Cardiac fibroblast (primary cell): ENCODE measurements around the gene SGSM1.

Source experiments
- DNase-seq, 2 donors: peaks; one replicate each; pipeline versions ENCODE4 v3.0.0 to v3.0.0-alpha.2; 2010; ENCODE audit warnings: low read depth in 2 of 2
- H3K4me3 ChIP-seq, 2 donors: replicated peaks in 1 of 2; 1 replicate in 1 of 2; 2 replicates in 1 of 2; pipeline ENCODE4 v1.5.1; 2011; ENCODE audit warnings: low read depth in 2 of 2, low read length in 2 of 2, mild to moderate bottlenecking in 2 of 2, moderate library complexity in 1 of 2
- TF ChIP-seq, protein P1 (sequence below): IDR thresholded peaks from one replicate; pipeline ENCODE4 v1.5.1; 2011; ENCODE audit warnings: low read depth, mild to moderate bottlenecking, low read length, inconsistent platforms

Gene SGSM1

DNA sequence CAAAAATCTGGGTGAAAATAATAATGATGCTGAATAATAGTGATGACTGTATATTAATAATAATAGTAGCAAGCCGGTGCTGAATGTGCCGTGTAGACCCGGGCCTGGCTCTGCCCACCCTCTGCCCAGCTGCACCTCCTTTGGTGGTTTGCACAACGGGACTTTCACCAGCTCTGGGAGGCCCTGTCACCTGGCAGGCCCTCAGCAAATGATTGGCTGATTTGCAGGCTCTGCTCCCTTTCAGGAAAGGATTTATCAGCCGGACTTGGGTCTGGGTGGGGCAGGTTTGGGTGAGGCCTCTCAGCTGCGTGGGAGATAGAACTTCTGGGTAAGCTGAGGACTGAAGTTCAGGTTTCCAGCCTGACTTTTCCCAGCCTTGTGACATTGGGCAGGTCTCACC is 167.9 kb downstream of the SGSM1 start:
- H3K4me3 ChIP-seq = no peak overlapping the region
- DNase-seq = no peak
- TF ChIP-seq, protein P1, sequence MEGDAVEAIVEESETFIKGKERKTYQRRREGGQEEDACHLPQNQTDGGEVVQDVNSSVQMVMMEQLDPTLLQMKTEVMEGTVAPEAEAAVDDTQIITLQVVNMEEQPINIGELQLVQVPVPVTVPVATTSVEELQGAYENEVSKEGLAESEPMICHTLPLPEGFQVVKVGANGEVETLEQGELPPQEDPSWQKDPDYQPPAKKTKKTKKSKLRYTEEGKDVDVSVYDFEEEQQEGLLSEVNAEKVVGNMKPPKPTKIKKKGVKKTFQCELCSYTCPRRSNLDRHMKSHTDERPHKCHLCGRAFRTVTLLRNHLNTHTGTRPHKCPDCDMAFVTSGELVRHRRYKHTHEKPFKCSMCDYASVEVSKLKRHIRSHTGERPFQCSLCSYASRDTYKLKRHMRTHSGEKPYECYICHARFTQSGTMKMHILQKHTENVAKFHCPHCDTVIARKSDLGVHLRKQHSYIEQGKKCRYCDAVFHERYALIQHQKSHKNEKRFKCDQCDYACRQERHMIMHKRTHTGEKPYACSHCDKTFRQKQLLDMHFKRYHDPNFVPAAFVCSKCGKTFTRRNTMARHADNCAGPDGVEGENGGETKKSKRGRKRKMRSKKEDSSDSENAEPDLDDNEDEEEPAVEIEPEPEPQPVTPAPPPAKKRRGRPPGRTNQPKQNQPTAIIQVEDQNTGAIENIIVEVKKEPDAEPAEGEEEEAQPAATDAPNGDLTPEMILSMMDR = no peak

- no peak for DNase-seq
- TF ChIP-seq, protein P1 = no peak
- no peak overlapping the region for H3K4me3 ChIP-seq
Measured at GRCh38 chr22:24975125-24975640, 169.2 kb downstream of the SGSM1 start.

DNA sequence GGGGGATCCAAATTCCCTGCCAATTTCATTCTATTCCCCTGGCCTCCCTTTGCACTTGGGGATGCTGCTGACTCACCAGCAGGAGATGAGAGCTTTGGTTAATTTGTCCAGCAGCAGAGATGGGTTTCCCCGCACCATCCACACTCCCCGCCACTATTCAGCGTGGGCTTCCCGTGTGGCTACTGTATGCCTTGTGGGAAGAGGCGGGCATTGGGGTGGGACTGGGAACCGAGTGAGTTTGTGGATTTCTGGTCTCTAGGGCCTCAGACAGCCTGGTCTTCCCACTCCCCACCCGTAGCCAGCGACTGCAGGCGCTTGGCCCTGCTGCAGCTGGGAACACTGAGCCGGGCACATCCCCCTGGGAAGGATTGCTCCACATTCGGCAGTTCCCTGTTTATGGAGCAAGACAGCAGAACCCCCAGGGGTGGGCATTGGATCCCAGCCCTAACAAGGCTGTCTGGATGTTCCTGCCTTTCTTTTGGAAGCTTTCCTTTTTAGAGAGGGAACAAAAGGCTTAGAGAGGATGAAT is 169.9 kb downstream of the SGSM1 start:
- no peak overlapping the region for H3K4me3 ChIP-seq
- TF ChIP-seq, protein P1 = no peak
- peak; percentile 39 to 82 for DNase-seq

DNA sequence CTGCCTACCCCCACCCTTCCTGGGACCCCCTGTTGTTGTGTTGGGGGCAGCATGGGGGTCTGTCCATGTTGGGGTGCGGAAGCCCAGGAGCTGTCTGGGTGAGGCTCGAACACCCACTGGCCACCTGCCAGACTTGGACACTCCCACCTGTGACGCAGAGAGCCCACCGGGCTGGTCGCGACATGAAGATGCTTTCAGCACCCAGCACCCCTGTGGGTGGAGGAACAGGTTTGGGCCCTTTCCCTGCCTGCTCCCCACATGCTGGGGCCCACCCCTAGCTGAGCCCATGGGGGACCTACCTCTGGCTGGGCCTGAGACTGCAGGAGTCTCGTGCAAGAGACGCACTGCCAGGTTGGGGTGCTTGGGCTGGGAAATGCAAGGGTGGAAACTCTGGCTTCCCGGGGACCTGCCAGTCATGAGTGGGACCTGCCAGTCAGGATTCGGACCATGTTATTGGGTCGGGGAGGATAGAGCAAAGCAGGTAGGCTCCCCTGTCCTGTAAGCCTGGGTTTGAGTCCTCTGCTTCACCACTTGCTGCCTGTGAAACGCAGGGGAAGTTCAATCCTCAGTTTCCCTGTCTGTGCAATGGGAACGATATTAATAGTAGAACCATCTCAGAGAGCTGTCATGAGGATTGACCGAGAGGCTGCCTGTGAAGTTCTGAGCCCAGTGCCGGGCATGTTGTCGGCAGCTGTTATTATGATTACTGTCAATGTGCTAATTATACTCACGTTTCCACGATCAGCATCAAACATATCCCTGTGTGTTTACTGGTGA is 170.6 kb downstream of the SGSM1 start:
- DNase-seq = no peak
- no peak overlapping the region for H3K4me3 ChIP-seq
- TF ChIP-seq, protein P1 = no peak
